CD4-positive, alpha-beta memory T cell (primary cell): ENCODE data around the gene NHERF1. TPM values are rescaled to one million over a fixed set of nuclear protein-coding genes. Genes with fewer than 3 reads are reported as not detected.

ENCODE experiments used
- CTCF ChIA-PET: fragments of 350-600 bp; sonication (Branson Sonifier 250); formaldehyde crosslinking; loops from one replicate; lab custom pipeline; 2021; ENCODE audit warnings: inconsistent platforms; ENCODE audit not compliant: partially characterized antibody; lab: Charles Lee
- POLR2A ChIA-PET: fragments of 350-600 bp; sonication (Branson Sonifier 250); formaldehyde crosslinking; loops from one replicate; lab custom pipeline; 2021; ENCODE audit not compliant: partially characterized antibody; lab: Charles Lee
- DNase-seq, 5 donors: peaks; one replicate each; pipeline versions ENCODE4 v3.0.0 to v3.0.0-alpha.2; 2020 to 2022; ENCODE audit warnings: mixed read lengths in 1 of 5
- H3K27ac ChIP-seq: one replicate; pipeline ENCODE4 v1.7.0; 2013; ENCODE audit warnings: low read depth, low read length
- H3K27me3 ChIP-seq: 2 replicates; pipeline ENCODE4 v1.7.0; 2013; ENCODE audit warnings: mild to moderate bottlenecking, low read length, moderate library complexity; ENCODE audit not compliant: insufficient read depth
- H3K36me3 ChIP-seq: 2 replicates; pipeline ENCODE4 v1.7.0; 2013; ENCODE audit warnings: mild to moderate bottlenecking, low read length, moderate library complexity; ENCODE audit not compliant: insufficient read depth
- H3K4me1 ChIP-seq: 2 replicates; pipeline ENCODE4 v1.7.0; 2013; ENCODE audit warnings: mild to moderate bottlenecking, low read length, moderate library complexity; ENCODE audit not compliant: insufficient read depth
- H3K4me3 ChIP-seq, 2 donors: one replicate each; pipeline ENCODE4 v1.7.0; 2013; ENCODE audit warnings: low read length in 2 of 2, mild to moderate bottlenecking in 1 of 2
- H3K9me3 ChIP-seq, 2 donors: one replicate each; pipeline ENCODE4 v1.7.0; 2013; ENCODE audit warnings: low read length in 2 of 2, control low read depth in 1 of 2; ENCODE audit not compliant: control insufficient read depth in 1 of 2
- H3K27ac Mint-ChIP-seq, 7 donors: one replicate each; pipeline ENCODE4 v1.8.0; 2020 to 2021; ENCODE audit warnings: mixed read lengths in 7 of 7, mild to moderate bottlenecking in 6 of 7, inconsistent platforms in 3 of 7, moderate library complexity in 3 of 7
- H3K27me3 Mint-ChIP-seq, 2 donors: one replicate each; pipeline ENCODE4 v1.8.0; 2020 to 2021; ENCODE audit warnings: mixed read lengths in 2 of 2
- H3K36me3 Mint-ChIP-seq, 2 donors: one replicate each; pipeline ENCODE4 v1.8.0; 2020 to 2021; ENCODE audit warnings: mixed read lengths in 2 of 2, inconsistent platforms in 1 of 2, mild to moderate bottlenecking in 1 of 2
- H3K4me1 Mint-ChIP-seq, 4 donors: one replicate each; pipeline ENCODE4 v1.8.0; 2020 to 2021; ENCODE audit warnings: mixed read lengths in 4 of 4, mild to moderate bottlenecking in 1 of 4
- H3K4me3 Mint-ChIP-seq, 8 donors: one replicate each; pipeline ENCODE4 v1.8.0; 2020 to 2021; ENCODE audit warnings: mixed read lengths in 8 of 8, mild to moderate bottlenecking in 7 of 8, moderate library complexity in 6 of 8, inconsistent platforms in 3 of 8
- H3K9me3 Mint-ChIP-seq, 8 donors: one replicate each; pipeline ENCODE4 v1.8.0; 2020 to 2021; ENCODE audit warnings: mixed read lengths in 8 of 8, mild to moderate bottlenecking in 5 of 8, inconsistent platforms in 3 of 8, moderate library complexity in 1 of 8
- intact Hi-C: fragments of 100-400 bp; cut with micrococcal nuclease; formaldehyde crosslinking; loops from one replicate; pipeline ENCODE4 v1.15.1; 2023
- polyA plus RNA-seq, 2 donors: library from polyadenylated mRNA; unstranded; fragments of 300-500 nt; fragmentation: Illumina TruSeq; gene quantifications; one replicate each; pipeline ENCODE4 v1.2.3, GENCODE V29; 2021
- total RNA-seq, 2 experiments: library from RNA; stranded (reverse); gene quantifications; one replicate each; pipeline ENCODE4 v1.2.3, GENCODE V29; 2021

NHERF1 gene
- total and polyA plus RNA-seq, 4 experiments from 2014 or later: 202 to 448 (median 267) TPM

DNA sequence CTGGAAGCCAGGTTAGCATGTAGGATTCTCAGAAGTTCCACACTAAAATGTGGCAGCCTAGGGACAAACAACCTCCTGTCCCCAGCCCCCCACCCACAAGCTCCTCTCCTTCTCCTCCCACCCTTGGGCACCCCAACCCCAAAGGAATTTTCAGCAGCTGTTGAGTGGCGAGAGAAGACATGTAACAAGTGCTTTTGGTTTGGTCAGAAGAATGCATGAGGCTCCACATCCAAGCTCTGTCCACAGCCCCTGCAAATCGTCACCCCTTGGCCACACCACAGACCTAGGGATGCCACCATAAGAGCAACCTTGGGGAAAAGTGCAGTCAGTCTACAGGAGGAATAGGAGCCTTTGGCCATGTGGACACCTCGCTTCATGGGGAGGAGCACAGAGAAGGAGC is 23.3 kb upstream of the NHERF1 start:
- CTCF ChIA-PET: interaction anchor here (1.0 to 4.4 kb wide), 3 partner anchors 12 to 68 kb away, joined by 3 to 27 read pairs (median 6); partner anchors contain the start of gene RAB37
- Histone ChIP-seq H3K9me3 (no peaks in the 10 kb centered on the region), H3K4me1 (peaks cover 12% of the 10 kb centered on the region), H3K4me3 (no peak overlapping the region), H3K36me3 (no peaks in the 10 kb centered on the region), H3K27me3 (no peaks in the 10 kb centered on the region), H3K27ac (no peak overlapping the region)
- no peak overlapping the region for H3K27ac Mint-ChIP-seq
- no peaks in the 10 kb centered on the region for H3K9me3 Mint-ChIP-seq
- H3K27me3 Mint-ChIP-seq: peaks cover 0 to 3% of the 10 kb centered on the region in 2 donors
- H3K4me1 Mint-ChIP-seq: peaks cover 0 to 4% (median 2%) of the 10 kb centered on the region in 4 donors
- DNase-seq: no peak
- intact Hi-C loops: no loop called here
- no peaks in the 10 kb centered on the region for H3K36me3 Mint-ChIP-seq
- H3K4me3 Mint-ChIP-seq: no peak overlapping the region
- POLR2A ChIA-PET: interaction anchor here (0.6 to 1.7 kb wide), 3 partner anchors 9 to 25 kb away, joined by 3 to 5 read pairs (median 4); no protein-coding TSS in a partner anchor

DNA sequence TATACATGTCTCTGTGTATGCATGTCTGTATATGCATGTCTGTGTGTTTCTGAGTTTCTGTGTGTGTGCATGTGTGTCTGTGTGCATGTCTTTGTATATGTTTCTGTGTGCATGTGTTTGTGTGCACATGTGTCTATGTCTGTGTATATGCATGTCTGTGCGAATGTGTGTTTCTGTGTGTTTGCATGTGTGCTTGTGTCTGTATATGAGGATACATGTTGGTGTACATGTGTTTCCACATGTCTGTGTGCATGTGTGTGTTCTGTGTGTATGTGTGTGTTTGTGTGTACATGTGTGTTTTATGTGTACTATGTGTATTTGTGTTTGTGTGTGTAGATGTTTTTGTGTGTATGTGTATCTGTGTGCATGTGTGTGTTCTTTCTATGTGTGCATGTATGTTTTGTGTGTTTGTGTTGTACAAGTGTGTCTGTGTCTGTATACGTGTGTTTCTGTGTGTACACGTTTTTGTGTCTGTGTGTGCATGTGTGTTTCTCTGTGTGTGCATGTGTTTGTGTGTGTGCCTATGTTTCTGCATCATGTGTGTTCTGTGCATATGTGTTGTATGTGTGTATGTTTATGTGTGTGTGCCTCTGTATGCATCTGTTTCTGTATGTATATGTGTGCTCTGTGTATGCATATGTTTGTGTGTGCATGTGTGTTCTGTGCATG is 20.3 kb upstream of the NHERF1 start:
- Mint-ChIP-seq H3K27me3 (no peaks in the 10 kb centered on the region), H3K4me1 (peaks cover 0 to 12% (median 6%) of the 10 kb centered on the region in 4 donors), H3K9me3 (no peaks in the 10 kb centered on the region), H3K36me3 (no peaks in the 10 kb centered on the region), H3K27ac (no peak overlapping the region), H3K4me3 (no peak overlapping the region)
- CTCF ChIA-PET: no interaction called here
- no peaks in the 10 kb centered on the region for H3K27me3 ChIP-seq
- H3K27ac ChIP-seq: no peak overlapping the region
- H3K4me3 ChIP-seq: no peak overlapping the region
- intact Hi-C loops: no loop called here
- POLR2A ChIA-PET: no interaction called here
- H3K36me3 ChIP-seq: no peaks in the 10 kb centered on the region
- H3K9me3 ChIP-seq: no peaks in the 10 kb centered on the region
- no peak for DNase-seq
- peaks cover 32% of the 10 kb centered on the region for H3K4me1 ChIP-seq

DNA sequence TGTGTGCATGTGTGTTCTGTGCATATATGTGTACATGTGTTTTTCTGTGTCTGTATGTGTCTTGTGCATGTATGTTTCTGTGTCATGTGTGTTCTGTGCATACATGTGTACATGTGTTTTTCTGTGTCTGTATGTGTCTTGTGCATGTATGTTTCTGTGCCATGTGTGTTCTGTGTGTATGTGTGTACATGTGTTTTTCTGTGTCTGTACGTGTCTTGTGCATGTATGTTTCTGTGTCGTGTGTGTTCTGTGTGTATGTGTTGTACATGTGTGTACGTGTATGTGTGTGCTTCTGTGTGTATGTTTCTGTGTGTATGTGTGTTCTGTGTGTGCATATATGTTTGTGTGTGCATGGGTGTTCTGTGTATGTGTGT is 19.7 kb upstream of the NHERF1 start:
- no peaks in the 10 kb centered on the region for H3K27me3 ChIP-seq
- ChIA-PET CTCF (interaction anchor here (1.0 to 2.6 kb wide), 2 partner anchors 10 to 71 kb away, joined by 3 to 10 read pairs; no protein-coding TSS in a partner anchor), POLR2A (interaction anchor here (1.2 kb wide), 1 partner anchor 31 kb away, joined by 3 read pairs; no protein-coding TSS in a partner anchor)
- Mint-ChIP-seq H3K27ac (no peak overlapping the region), H3K9me3 (no peaks in the 10 kb centered on the region), H3K27me3 (no peaks in the 10 kb centered on the region), H3K4me3 (no peak overlapping the region), H3K36me3 (no peaks in the 10 kb centered on the region), H3K4me1 (peaks cover 0 to 12% (median 6%) of the 10 kb centered on the region in 4 donors)
- peaks cover 32% of the 10 kb centered on the region for H3K4me1 ChIP-seq
- DNase-seq: no peak
- no peak overlapping the region for H3K27ac ChIP-seq
- H3K9me3 ChIP-seq: no peaks in the 10 kb centered on the region
- no peak overlapping the region for H3K4me3 ChIP-seq
- intact Hi-C loops: no loop called here
- no peaks in the 10 kb centered on the region for H3K36me3 ChIP-seq

DNA sequence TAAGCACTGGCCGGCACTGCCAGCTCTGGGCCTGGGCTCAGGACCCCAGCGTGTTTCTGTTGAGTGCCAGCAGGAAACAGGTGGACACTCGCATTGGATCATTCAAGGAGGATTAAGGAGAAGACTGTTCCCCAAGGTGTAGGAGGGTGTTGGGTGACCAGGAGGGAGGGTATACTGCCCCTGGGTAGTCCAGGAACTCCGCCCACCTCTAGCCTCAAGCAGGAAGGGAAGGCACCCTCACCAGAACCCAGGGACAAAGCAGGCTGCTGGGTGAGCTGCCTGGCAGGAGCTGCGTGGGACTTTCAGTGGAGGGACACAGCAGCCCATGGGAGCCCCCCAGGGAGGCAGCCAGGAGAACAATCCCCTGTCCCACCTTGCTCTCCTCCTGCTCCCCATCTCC is 19.1 kb upstream of the NHERF1 start:
- H3K9me3 Mint-ChIP-seq: no peaks in the 10 kb centered on the region
- no peaks in the 10 kb centered on the region for H3K36me3 ChIP-seq
- no peaks in the 10 kb centered on the region for H3K36me3 Mint-ChIP-seq
- no peak overlapping the region for H3K27ac ChIP-seq
- peaks cover 0 to 15% (median 8%) of the 10 kb centered on the region in 4 donors for H3K4me1 Mint-ChIP-seq
- CTCF ChIA-PET: interaction anchor here (1.0 to 2.6 kb wide), 3 partner anchors 9 to 72 kb away, joined by 3 to 10 read pairs (median 4); no protein-coding TSS in a partner anchor
- H3K27me3 ChIP-seq: no peaks in the 10 kb centered on the region
- intact Hi-C loops: no loop called here
- H3K27me3 Mint-ChIP-seq: no peaks in the 10 kb centered on the region
- no peak overlapping the region for H3K4me3 ChIP-seq
- H3K4me1 ChIP-seq: peaks cover 32% of the 10 kb centered on the region
- peak overlapping the region in 1 of 8 donors; percentile 15 for H3K4me3 Mint-ChIP-seq
- no peak overlapping the region for H3K27ac Mint-ChIP-seq
- no peak for DNase-seq
- POLR2A ChIA-PET: interaction anchor here (0.7 to 1.8 kb wide), 4 partner anchors 9 to 30 kb away, joined by 3 to 5 read pairs (median 4); no protein-coding TSS in a partner anchor
- H3K9me3 ChIP-seq: no peaks in the 10 kb centered on the region

DNA sequence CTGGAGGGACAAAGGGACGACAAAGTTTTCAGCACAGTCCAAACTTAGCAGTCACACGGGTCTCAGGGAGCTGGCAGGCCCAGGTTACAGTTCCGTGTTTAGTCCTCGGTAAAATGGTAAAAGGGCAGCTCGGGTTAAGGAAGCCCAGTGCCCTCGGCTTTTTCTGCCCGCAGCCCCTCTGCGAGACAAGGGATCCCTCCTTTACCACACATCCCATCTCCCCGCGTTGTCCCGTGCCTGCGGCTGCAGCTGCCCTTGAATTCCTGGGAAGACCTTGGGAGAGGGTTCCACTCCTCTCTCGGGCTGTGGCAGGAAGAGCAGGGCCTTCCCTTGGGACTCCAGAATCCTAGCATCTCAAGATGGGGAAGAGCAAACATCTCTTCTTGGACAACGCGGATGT is 18.6 kb upstream of the NHERF1 start:
- H3K27ac Mint-ChIP-seq: peak overlapping the region in 3 of 7 donors; percentile 31 to 68 (median 52)
- peaks cover 0 to 17% (median 12%) of the 10 kb centered on the region in 4 donors for H3K4me1 Mint-ChIP-seq
- intact Hi-C loops: loop anchor here (10.0 kb wide), 1 partner anchor 355 kb away; no protein-coding TSS in a partner anchor
- H3K36me3 Mint-ChIP-seq: no peaks in the 10 kb centered on the region
- no peak overlapping the region for H3K27ac ChIP-seq
- ChIA-PET POLR2A (interaction anchor here (0.7 to 1.8 kb wide), 5 partner anchors 8 to 30 kb away, joined by 3 to 6 read pairs (median 4); no protein-coding TSS in a partner anchor), CTCF (interaction anchor here (1.3 to 2.6 kb wide), 2 partner anchors 16 to 73 kb away, joined by 4 to 10 read pairs; no protein-coding TSS in a partner anchor)
- no peaks in the 10 kb centered on the region for H3K9me3 Mint-ChIP-seq
- no peaks in the 10 kb centered on the region for H3K36me3 ChIP-seq
- no peak for DNase-seq
- H3K4me3 Mint-ChIP-seq: peak overlapping the region in 2 of 8 donors; percentile 45 to 46
- H3K4me1 ChIP-seq: peaks cover 32% of the 10 kb centered on the region
- H3K27me3 ChIP-seq: no peaks in the 10 kb centered on the region
- no peaks in the 10 kb centered on the region for H3K27me3 Mint-ChIP-seq
- no peak overlapping the region for H3K4me3 ChIP-seq
- no peaks in the 10 kb centered on the region for H3K9me3 ChIP-seq

DNA sequence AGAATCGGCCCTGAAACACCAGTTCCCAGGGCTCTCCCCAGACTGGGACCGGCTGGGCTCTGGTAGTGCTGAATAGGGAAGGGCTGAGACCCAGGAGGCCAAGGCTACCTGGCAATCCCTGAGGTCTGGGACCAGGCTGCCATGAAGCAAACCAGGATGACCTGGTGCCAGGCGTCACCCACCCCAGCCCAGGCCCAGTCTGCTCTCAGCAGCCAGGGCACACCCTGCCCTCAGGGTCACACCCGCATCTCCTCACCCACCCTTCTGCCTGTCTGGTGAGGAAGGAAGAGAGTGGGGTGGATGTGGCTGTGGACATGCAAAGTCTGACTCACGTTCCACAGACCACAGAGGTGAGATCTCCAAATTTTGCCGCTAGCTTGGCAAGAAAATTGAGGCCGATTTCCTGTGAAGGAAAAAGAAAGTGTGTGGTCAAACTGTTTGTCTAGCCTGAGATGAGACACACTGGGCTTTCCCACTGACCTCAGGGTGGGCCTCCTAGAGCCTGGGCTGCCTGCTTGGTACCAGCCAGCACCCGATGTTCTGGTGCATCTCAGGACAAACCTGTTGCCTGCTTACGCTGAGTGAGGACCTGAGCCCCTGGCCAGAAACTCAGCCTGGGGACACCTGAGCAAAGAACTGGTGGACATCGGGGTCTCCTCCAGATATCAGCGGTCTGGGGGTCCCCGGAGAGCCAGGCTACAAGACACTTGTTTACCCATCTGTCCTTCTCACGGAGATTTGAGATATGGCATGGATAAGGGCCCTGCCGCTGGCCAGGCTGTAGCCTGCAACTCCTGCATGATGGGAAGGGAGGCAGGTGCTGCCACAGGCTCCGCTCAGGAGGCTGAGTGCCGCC is 17.7 kb upstream of the NHERF1 start:
- H3K9me3 ChIP-seq: no peaks in the 10 kb centered on the region
- H3K27ac ChIP-seq: no peak overlapping the region
- Mint-ChIP-seq H3K36me3 (no peaks in the 10 kb centered on the region), H3K4me1 (peaks cover 0 to 17% (median 12%) of the 10 kb centered on the region in 4 donors), H3K9me3 (no peaks in the 10 kb centered on the region), H3K4me3 (peak overlapping the region in 7 of 8 donors; percentile 11 to 80 (median 43)), H3K27me3 (no peaks in the 10 kb centered on the region), H3K27ac (peak overlapping the region in 3 of 7 donors; percentile 26 to 74 (median 42))
- no peaks in the 10 kb centered on the region for H3K27me3 ChIP-seq
- ChIA-PET POLR2A (interaction anchor here (1.0 to 1.8 kb wide), 3 partner anchors 11 to 21 kb away, joined by 5 to 7 read pairs (median 6); no protein-coding TSS in a partner anchor), CTCF (interaction anchor here (1.3 to 2.6 kb wide), 2 partner anchors 15 to 73 kb away, joined by 4 to 10 read pairs; no protein-coding TSS in a partner anchor)
- intact Hi-C loops: loop anchor here (10.0 kb wide), 1 partner anchor 356 kb away; no protein-coding TSS in a partner anchor
- H3K4me3 ChIP-seq: no peak overlapping the region
- peak in 4 of 5 donors; percentile 60 to 83 (median 67) for DNase-seq
- H3K4me1 ChIP-seq: peaks cover 32% of the 10 kb centered on the region
- no peaks in the 10 kb centered on the region for H3K36me3 ChIP-seq
